GM18519 (cell line): Measurements from ENCODE around the gene KIAA1217.
"Not testable (repeated sequence)": the region's sequence is repeated elsewhere in the genome, so short reads cannot be mapped to it uniquely, and the experiment has no call there.

Source experiments
- ATAC-seq: cut with Tn5 transposase; IDR thresholded peaks from one replicate; pipeline ENCODE4 v1.9.1; 2021; ENCODE audit warnings: mild to moderate bottlenecking, moderate library complexity; ENCODE audit not compliant: unreplicated experiment, low FRiP score

KIAA1217 gene

DNA sequence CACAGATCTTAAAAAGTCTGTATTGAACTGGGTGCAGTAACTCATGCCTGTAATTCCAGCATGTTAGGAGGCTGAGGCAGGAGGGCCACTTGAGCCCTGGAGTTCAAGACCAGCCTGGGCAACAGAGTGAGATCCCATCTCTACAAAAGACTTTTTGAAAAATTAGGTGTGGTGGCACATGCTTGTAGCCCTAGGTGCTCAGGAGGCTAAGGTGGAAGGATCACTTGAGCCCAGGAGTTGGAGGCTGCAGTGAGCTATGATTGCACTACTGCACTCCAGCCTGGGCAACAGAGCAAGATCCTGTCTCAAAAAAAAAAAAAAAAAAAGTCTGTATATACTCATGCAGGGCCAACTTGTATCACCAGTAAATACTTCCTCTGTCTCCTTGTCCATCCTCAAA is 273.8 kb downstream of the KIAA1217 start:
- not testable (repeated sequence) for ATAC-seq

DNA sequence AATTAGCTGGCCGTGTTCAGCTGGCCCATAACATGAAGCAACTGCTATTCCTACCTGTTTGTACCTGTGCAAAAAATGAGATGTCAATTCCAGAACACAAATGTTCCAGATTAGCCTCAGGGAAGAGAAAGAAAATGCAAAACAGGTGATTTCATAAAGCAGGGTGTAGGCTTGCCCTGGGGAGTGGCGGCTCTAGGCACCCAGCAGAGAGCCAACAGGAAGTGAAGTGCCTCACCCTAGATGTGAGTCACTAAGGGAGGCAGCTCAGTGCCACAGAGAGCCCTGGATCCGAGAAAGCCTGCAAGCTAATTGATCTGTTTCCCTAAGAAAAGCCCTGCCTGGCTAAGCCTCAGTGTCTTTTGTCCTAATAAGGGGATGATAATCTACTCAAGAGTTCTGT is 274.8 kb downstream of the KIAA1217 start:
- ATAC-seq = no peak

DNA sequence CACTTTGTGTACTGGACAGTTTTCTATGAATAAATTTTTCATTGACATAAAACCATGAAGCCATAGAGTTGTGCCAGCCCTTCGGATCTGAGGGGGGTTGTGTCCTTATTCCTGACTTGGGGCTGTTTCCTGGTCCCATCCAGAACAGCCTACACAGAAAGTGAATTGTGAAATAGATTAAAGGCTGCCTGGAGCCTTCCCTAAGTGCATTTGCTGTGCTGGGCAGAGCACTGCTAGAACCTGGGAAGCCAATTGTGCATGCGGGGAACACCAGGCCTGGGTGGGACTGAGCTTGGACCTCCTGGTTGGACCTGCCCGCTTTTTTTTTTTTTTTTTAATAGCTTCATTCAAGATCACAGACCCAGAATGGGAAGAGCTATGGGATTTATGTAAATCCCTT is 275.8 kb downstream of the KIAA1217 start:
- ATAC-seq = no peak

DNA sequence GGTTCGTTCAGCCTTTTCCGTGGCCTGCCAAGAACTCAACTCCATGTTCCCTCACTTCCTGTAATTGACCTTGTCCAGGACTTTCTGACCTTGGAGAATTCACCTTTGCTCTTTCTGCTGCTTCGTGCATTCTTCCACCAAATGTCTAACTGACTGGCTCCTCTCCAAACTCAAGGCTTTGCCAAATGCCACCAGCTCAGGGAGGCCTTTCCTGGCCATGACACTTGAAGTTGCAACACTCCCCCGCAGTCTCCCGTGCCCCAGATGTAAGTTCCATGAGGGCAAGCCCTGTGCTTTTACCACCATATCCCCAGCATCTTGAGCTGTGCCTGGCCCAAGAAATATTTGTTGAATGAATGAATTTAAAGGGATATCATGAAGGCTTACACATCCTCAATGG is 276.4 kb downstream of the KIAA1217 start:
- ATAC-seq = no peak

DNA sequence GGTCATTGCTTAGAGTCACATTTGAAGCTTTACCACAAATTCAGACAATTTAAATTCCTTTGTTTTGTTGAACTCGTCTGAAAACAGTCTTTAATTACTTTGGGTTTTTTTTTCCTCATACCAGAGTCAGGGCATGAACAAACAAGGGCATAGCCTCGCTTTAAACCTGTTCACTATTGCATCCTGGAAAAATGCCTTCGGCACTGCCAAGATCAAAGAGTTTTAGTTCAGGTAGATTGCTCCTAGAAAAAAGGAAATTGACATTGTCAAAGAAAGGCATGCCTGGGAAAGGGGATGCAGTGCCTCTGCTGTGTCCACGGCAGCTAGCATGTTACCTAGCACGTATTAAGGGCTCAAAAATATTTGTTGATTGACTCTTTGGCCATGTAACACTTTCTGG is 279.7 kb downstream of the KIAA1217 start:
- ATAC-seq = no peak

GRCh38 chr10:24493165-24493564 is 284.2 kb downstream of the KIAA1217 start:
- ATAC-seq = no peak

DNA sequence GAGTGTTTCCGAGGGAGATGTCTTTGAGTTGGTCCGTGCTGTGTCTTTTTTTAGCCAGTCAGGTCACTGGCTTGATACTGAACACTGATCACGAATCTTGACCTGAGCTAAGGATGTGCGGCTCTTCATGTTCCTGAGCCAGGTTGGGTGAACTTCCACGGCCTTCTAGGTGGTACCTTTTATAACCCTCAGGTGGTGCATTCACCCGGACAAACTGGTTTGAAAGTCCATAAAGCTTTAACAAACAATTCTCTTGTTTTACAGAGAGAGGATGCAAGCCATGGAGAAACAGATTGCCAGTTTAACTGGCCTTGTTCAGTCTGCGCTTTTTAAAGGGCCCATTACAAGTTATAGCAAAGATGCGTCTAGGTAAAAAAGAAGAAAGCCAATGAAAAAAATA is 285.3 kb downstream of the KIAA1217 start:
- ATAC-seq = no peak

GRCh38 chr10:24494777-24495176 is 285.8 kb downstream of the KIAA1217 start:
- no peak for ATAC-seq

GRCh38 chr10:24495666-24496460 is 286.9 kb downstream of the KIAA1217 start:
- no peak for ATAC-seq

GRCh38 chr10:24496906-24497305 is 288.0 kb downstream of the KIAA1217 start:
- no peak for ATAC-seq

DNA sequence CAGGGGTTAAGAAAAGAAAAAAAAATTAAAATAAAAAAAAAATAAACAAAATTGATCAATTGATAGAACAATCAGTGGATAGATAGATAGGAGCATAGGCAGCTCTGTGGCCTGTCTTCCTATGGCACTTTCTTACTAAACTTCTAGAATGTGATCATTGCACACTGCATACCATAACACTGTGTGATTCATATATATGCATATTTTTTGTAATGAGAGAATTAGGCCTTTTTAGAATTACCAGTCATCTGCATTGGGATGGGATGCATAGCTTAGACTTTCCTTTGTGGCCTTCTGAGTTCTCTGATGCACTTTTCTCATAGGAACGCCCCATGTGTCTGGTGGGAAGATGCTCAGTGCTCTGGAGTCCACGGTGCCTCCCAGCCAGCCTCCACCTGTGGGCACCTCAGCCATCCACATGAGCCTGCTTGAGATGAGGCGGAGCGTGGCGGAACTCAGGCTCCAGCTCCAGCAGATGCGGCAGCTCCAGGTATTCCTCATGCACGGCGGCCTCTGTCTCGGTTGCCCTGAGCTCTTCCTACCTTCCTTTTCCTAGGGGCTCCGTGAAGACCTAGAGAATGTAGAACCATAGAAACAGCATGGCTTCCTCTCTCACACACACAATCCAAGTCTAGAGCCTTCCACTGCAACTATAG is 292.2 kb downstream of the KIAA1217 start:
- no peak for ATAC-seq

DNA sequence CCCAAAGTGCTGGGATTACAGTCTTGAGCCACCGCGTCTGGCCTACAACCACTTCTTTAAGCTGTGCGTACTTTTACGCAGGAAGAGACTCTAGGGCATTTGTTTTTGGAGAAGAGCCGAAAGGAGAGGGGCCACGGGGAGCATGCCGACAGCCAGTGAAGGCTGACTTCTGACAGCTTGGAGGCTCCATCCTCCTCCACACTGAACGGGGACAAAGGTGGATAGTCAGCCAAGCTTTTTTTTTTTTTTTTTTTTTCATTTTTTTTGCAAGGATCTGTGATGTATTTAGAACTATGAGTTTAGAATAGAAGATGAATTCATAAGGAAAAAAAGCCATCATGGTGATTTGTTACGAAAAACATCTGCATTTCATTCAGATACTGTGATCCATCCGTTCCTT is 293.1 kb downstream of the KIAA1217 start:
- no peak for ATAC-seq

GRCh38 chr10:24502801-24503460 is 294.0 kb downstream of the KIAA1217 start:
- no peak for ATAC-seq

- peak; percentile 82 for ATAC-seq
Measured at GRCh38 chr10:24503461-24504320, 294.8 kb downstream of the KIAA1217 start.

- no peak for ATAC-seq
Measured at GRCh38 chr10:24505759-24506158, 296.8 kb downstream of the KIAA1217 start.

DNA sequence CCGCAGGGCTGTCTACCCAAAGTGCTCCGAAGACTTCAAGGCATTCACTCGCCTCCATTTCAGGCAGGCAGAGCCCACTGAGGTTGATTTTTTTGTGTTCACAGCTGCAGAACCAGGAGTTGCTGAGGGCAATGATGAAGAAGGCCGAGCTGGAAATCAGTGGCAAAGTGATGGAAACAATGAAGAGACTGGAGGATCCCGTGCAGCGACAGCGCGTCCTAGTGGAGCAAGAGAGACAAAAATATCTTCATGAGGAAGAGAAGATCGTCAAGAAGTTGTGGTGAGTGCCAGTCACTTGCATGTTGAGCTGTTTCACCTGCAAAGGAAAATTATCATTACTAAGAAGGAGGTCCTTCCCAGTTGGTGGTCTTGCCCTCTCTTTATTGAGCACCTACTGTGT is 304.2 kb downstream of the KIAA1217 start:
- ATAC-seq = no peak

GRCh38 chr10:24515481-24515880 is 306.5 kb downstream of the KIAA1217 start:
- ATAC-seq = no peak

DNA sequence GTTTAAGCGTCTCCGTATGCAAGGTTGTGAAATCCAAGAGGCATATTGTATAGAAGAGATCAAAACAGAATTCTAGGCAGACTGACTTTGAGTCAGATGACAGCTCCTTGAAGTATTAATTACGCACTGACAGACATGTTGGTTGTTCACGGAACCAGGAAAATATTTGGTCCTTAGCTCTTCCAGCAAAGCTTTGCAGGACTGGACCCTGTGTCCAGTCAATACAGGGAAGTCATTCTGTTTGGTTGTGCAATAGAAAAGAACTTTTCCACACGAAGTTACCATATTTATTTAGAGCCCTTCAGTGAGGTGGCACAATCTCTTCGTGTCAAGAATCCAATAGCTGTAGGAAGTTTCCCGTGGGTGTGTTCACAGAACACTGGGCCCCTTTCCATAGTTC is 309.5 kb downstream of the KIAA1217 start:
- ATAC-seq = no peak

DNA sequence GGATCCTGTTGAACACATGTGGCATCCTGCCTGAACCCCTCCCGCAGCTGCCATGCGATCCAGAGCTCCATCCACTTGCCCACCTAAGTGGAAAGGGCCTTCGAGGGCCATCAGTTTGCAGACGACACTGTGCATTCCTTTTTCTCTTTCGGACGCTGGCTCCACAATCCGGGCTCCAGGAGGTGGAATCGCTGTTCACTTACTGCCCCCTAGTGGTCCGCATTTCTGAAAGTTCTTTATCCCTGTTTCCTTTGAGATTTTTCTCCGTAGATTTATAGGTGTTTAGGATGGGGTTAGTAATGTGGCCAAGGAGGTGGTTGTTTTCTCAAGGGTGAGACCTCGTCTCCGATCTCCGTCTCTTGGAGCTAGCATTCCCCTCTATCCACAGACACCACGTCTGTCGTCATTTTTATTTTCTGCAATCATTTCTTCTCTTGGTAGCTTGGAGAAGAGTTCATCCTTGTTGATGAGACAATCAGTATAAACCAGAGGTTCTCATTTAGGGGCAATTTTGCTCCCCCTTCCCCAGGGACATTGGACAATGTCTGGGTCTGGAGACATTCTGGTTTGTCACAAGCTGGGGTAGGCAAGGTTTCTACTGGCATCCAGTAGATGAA is 310.2 kb downstream of the KIAA1217 start:
- no peak for ATAC-seq

DNA sequence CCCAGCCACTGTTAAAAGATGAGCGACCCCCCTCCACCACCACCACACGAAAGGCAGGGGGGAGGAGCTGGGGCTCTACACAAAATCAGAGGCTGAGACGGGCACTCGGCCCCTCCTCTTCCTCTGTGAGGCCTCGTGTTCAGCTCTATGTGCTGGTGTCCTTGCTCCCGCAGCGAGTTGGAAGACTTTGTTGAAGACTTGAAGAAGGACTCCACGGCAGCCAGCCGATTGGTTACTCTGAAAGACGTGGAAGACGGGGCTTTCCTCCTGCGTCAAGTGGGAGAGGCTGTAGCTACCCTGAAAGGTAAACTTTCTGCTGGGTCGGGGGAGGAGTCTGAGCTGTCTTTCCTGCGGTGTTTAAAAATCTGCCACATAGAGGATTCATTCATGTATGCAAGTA is 311.0 kb downstream of the KIAA1217 start:
- no peak for ATAC-seq
